Hindlimb muscle (tissue), 1 donor: Measurements from ENCODE around the gene CLEC10A. TPM values are rescaled to one million over a fixed set of nuclear protein-coding genes. Genes with fewer than 3 reads are reported as not detected.
"Not testable (repeated sequence)": the region's sequence is repeated elsewhere in the genome, so short reads cannot be mapped to it uniquely, and the experiment has no call there.

Experiments used
- DNase-seq: peaks from one replicate; pipeline ENCODE4 v3.0.0-alpha.2; 2013
- polyA plus RNA-seq: library from polyadenylated mRNA; unstranded; fragments of 120-200 nt; gene quantifications from one replicate; pipeline ENCODE4 v1.2.1, GENCODE V29; 2013; ENCODE audit not compliant: insufficient read length

The CLEC10A gene
- polyA plus RNA-seq = 1.7 TPM

- no peak for DNase-seq
Measured at GRCh38 chr17:7079581-7080455, at the start of gene CLEC10A. TSS of gene CLEC10A (minus strand) at chr17:7080251. CDS start at chr17:7078812, 1,439 bp downstream.

- DNase-seq = no peak
Measured at GRCh38 chr17:7129311-7129710, 49.3 kb upstream of the CLEC10A start.

- no peak for DNase-seq
Measured at GRCh38 chr17:7128160-7128559, 48.1 kb upstream of the CLEC10A start.

GRCh38 chr17:7127501-7127900 lies 47.5 kb upstream of the CLEC10A start:
- not testable (repeated sequence) for DNase-seq

GRCh38 chr17:7126386-7126785 lies 46.3 kb upstream of the CLEC10A start:
- DNase-seq = not testable (repeated sequence)

GRCh38 chr17:7124923-7125322 lies 44.9 kb upstream of the CLEC10A start:
- DNase-seq = no peak

GRCh38 chr17:7123844-7124243 lies 43.8 kb upstream of the CLEC10A start:
- DNase-seq = no peak

GRCh38 chr17:7122381-7122780 lies 42.3 kb upstream of the CLEC10A start:
- no peak for DNase-seq

GRCh38 chr17:7120635-7121034 lies 40.6 kb upstream of the CLEC10A start:
- not testable (repeated sequence) for DNase-seq

GRCh38 chr17:7120123-7120522 lies 40.1 kb upstream of the CLEC10A start:
- no peak for DNase-seq

GRCh38 chr17:7119314-7119713 lies 39.3 kb upstream of the CLEC10A start:
- DNase-seq = no peak

GRCh38 chr17:7114875-7115614 lies 35.0 kb upstream of the CLEC10A start:
- no peak for DNase-seq

GRCh38 chr17:7114241-7114874 lies 34.3 kb upstream of the CLEC10A start, which contains the start of gene ASGR2:
TSS of gene ASGR2 (minus strand) at chr17:7114822. CDS start at chr17:7114240, 582 bp downstream.
- DNase-seq = no peak

- DNase-seq = no peak
Measured at GRCh38 chr17:7113273-7114071, 33.4 kb upstream of the CLEC10A start.

- no peak for DNase-seq
Measured at GRCh38 chr17:7112510-7113108, 32.6 kb upstream of the CLEC10A start.

GRCh38 chr17:7111784-7112509 lies 31.9 kb upstream of the CLEC10A start:
- no peak for DNase-seq

GRCh38 chr17:7110617-7111306 lies 30.7 kb upstream of the CLEC10A start:
- DNase-seq = no peak

GRCh38 chr17:7109461-7110322 lies 29.6 kb upstream of the CLEC10A start:
- no peak for DNase-seq

GRCh38 chr17:7108981-7109380 lies 28.9 kb upstream of the CLEC10A start:
- DNase-seq = no peak
